ENCODE data around the gene NEU3. TPM values are rescaled to one million over a fixed set of nuclear protein-coding genes. Genes with fewer than 3 reads are reported as not detected.

NEU3 gene
- total and polyA plus RNA-seq, 2 donors (not counting 1 experiment from before 2014, with no cell fraction given), result 17.0 to 17.4 TPM

DNA sequence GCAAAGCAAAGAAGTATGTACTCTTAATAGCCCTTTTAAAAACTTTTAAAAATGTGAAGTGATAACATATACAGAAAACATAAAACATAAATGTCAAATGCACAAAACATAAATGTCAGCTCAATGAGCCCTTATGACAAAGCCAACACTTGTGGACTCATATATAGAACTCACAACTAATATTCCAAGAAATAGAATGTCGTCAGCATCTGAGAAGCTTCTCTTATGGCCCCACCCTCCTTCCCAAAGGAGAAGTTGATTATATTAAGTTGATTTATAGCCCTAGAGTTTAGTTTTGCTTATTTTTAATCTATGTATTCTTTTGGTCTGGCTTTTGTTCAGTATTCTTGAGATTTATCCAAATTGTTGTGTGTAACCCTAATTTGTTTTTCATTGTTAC lies 13.8 kb downstream of the NEU3 start:
- no peaks in the 10 kb centered on the region for H3K9me3 ChIP-seq (ENCODE audit: control extremely low read depth in 1 of 3, control insufficient read depth in 2 of 3, insufficient read depth in 1 of 3, low read length in 2 of 3)
- H3K4me1 ChIP-seq (ENCODE audit: control insufficient read depth in 2 of 2, insufficient read depth in 2 of 2, low read length in 2 of 2), result no peaks in the 10 kb centered on the region
- CTCF ChIA-PET, result interaction anchor here (1.1 to 1.3 kb wide), 2 partner anchors 23 to 73 kb away, joined by 3 to 4 read pairs; no protein-coding TSS in a partner anchor
- no peak overlapping the region for H3K4me2 ChIP-seq (replicated peaks; ENCODE audit: low read depth, low read length, poor library complexity, severe bottlenecking)
- no peak for TF ChIP-seq EZH2 (IDR thresholded peaks at IDR 0.05; ENCODE audit: borderline replicate concordance, insufficient read depth, low read depth, low read length, poor library complexity, severe bottlenecking)
- TF ChIP-seq CTCF (IDR thresholded peaks at IDR 0.05), result no peak
- no peaks in the 10 kb centered on the region for H3K79me2 ChIP-seq (ENCODE audit: control insufficient read depth, insufficient read depth, low read length)
- Mint-ChIP-seq H3K4me1 (peaks cover 14% of the 10 kb centered on the region), H3K9me3 (ENCODE audit: insufficient read depth) (no peaks in the 10 kb centered on the region), H3K27ac (no peak overlapping the region), H3K27me3 (no peaks in the 10 kb centered on the region), H3K4me3 (no peak overlapping the region)
- POLR2A ChIA-PET, result no interaction called here
- H3K27ac ChIP-seq (ENCODE audit: low read length in 2 of 2), result no peak overlapping the region
- peaks cover 2 to 23% of the 10 kb centered on the region in 2 experiments for H3K36me3 ChIP-seq (replicated peaks in 1 of 2; ENCODE audit: control extremely low read depth in 1 of 2, control insufficient read depth in 1 of 2, extremely low read depth in 1 of 2, insufficient read depth in 2 of 2, low read length in 1 of 2)
- H2AFZ ChIP-seq (ENCODE audit: insufficient read depth, low read depth, low read length, poor library complexity, severe bottlenecking), result no peak overlapping the region
- DNase-seq (no peak), ATAC-seq (ENCODE audit: low read depth) (no peak)
- intact Hi-C loops (cut with micrococcal nuclease), result no loop called here
- no peaks in the 10 kb centered on the region for H4K20me1 ChIP-seq (ENCODE audit: control insufficient read depth, insufficient read depth, low read length, poor library complexity, severe bottlenecking)
- WGBS (ENCODE audit: insufficient coverage), result no CpG with 5 or more reads among the region's 1 CpG
- no peak overlapping the region for H3K4me3 ChIP-seq (ENCODE audit: control extremely low read depth in 1 of 5, extremely low read depth in 1 of 5, insufficient read depth in 1 of 5, low read depth in 2 of 5, low read length in 4 of 5)
- H3K27me3 ChIP-seq (replicated peaks in 1 of 4; ENCODE audit: control extremely low read depth in 1 of 4, control insufficient read depth in 3 of 4, insufficient read depth in 4 of 4, low read length in 3 of 4), result no peaks in the 10 kb centered on the region
- no peak overlapping the region for H3K9ac ChIP-seq (ENCODE audit: low read length)

GRCh38 chr11:75004215-75004614 lies 15.5 kb downstream of the NEU3 start:
- CTCF ChIA-PET, result interaction anchor here (0.8 to 1.0 kb wide), 2 partner anchors 28 to 75 kb away, joined by 3 to 4 read pairs; no protein-coding TSS in a partner anchor
- intact Hi-C loops (cut with micrococcal nuclease), result no loop called here
- H3K27ac Mint-ChIP-seq, result no peak overlapping the region

More at GRCh38 chr11:75004215-75004614, 15.5 kb downstream of the NEU3 start:
- Histone ChIP-seq H3K4me3 (ENCODE audit: control extremely low read depth in 1 of 5, extremely low read depth in 1 of 5, insufficient read depth in 1 of 5, low read depth in 2 of 5, low read length in 4 of 5) (no peak overlapping the region), H3K9me3 (ENCODE audit: control extremely low read depth in 1 of 3, control insufficient read depth in 2 of 3, insufficient read depth in 1 of 3, low read length in 2 of 3) (no peaks in the 10 kb centered on the region), H3K27ac (ENCODE audit: low read length in 2 of 2) (no peak overlapping the region), H3K4me2 (replicated peaks; ENCODE audit: low read depth, low read length, poor library complexity, severe bottlenecking) (no peak overlapping the region), H3K9ac (ENCODE audit: low read length) (no peak overlapping the region), H3K36me3 (replicated peaks in 1 of 2; ENCODE audit: control extremely low read depth in 1 of 2, control insufficient read depth in 1 of 2, extremely low read depth in 1 of 2, insufficient read depth in 2 of 2, low read length in 1 of 2) (peaks cover 2 to 32% of the 10 kb centered on the region in 2 experiments), H3K27me3 (replicated peaks in 1 of 4; ENCODE audit: control extremely low read depth in 1 of 4, control insufficient read depth in 3 of 4, insufficient read depth in 4 of 4, low read length in 3 of 4) (no peaks in the 10 kb centered on the region), H3K79me2 (ENCODE audit: control insufficient read depth, insufficient read depth, low read length) (no peaks in the 10 kb centered on the region), H3K4me1 (ENCODE audit: control insufficient read depth in 2 of 2, insufficient read depth in 2 of 2, low read length in 2 of 2) (no peaks in the 10 kb centered on the region), H4K20me1 (ENCODE audit: control insufficient read depth, insufficient read depth, low read length, poor library complexity, severe bottlenecking) (no peaks in the 10 kb centered on the region), H2AFZ (ENCODE audit: insufficient read depth, low read depth, low read length, poor library complexity, severe bottlenecking) (no peak overlapping the region)
- no CpG with 5 or more reads among the region's 1 CpG for WGBS (ENCODE audit: insufficient coverage)
- Mint-ChIP-seq H3K9me3 (ENCODE audit: insufficient read depth) (no peaks in the 10 kb centered on the region), H3K4me3 (no peak overlapping the region), H3K4me1 (peaks cover 14% of the 10 kb centered on the region), H3K27me3 (no peaks in the 10 kb centered on the region)
- no peak for ATAC-seq (ENCODE audit: low read depth)
- no peak for DNase-seq
- POLR2A ChIA-PET, result no interaction called here
- TF ChIP-seq EZH2 (IDR thresholded peaks at IDR 0.05; ENCODE audit: borderline replicate concordance, insufficient read depth, low read depth, low read length, poor library complexity, severe bottlenecking) (no peak), CTCF (IDR thresholded peaks at IDR 0.05) (no peak)

All from B cell (primary cell).